Lower leg skin (tissue), 3 donors: ENCODE measurements around the gene HINFP.

Experiments
- CTCF ChIP-seq, 3 donors: fragments of 450-650 bp; IDR thresholded peaks; one replicate each; pipeline ENCODE4 v1.5.1; 2016; ENCODE audit warnings: antibody characterized with exemption in 3 of 3, mild to moderate bottlenecking in 3 of 3, moderate library complexity in 2 of 3
- POLR2A ChIP-seq, 2 donors: fragments of 450-650 bp; IDR thresholded peaks; one replicate each; pipeline ENCODE4 v1.6.1; 2016 to 2017; ENCODE audit warnings: antibody characterized with exemption in 2 of 2, mild to moderate bottlenecking in 1 of 2, moderate library complexity in 1 of 2

GRCh38 chr11:119178166-119178680 lies 56.8 kb downstream of the HINFP start:
- TF ChIP-seq CTCF (IDR thresholded peaks at IDR 0.05) = no peak
- TF ChIP-seq POLR2A (IDR thresholded peaks at IDR 0.05) = no peak
